Measurements from ENCODE around the gene ME1.

ME1 gene

DNA sequence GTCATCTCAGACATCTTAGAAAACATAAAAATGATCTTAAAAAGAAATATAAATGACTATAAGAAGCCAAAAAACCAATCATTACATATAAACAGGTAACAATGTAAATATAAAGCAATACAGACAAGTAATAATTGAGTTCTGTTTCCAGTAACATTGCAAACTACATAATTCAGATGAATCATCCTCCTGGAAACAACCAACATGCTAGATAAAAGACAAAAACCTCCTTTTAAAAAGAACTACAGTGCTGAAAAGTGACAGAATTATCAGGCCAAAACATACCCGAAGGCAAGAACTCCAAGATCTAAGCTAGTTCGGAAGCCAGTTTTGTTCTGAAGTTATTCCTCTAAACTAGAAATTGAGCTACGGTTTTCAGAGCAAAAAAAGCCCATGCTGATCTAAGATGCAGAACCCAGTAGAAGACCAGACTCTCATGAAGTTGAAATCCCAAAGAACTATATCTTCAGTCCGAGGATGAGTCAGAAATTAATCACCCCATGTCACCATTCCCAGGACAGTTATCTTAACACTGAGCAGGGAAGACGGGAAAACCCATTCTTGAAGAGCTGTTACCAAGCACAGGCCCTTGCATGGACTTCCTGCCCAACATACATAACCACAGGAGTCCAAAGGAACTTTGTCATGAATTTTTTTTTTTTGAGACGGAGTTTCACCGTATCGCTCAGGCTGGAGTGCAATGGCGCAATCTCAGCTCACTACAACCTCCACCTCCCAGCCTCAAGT lies 247.6 kb downstream of the ME1 start:
- no peak for TF ChIP-seq SIN3A (IDR thresholded peaks at IDR 0.05; ENCODE audit: borderline replicate concordance, insufficient read depth, low read length)
- no peak for TF ChIP-seq POLR2AphosphoS5 (IDR thresholded peaks at IDR 0.05; ENCODE audit: low read depth, low read length)
- no peak for TF ChIP-seq TAF1 (IDR thresholded peaks at IDR 0.05; ENCODE audit: borderline replicate concordance, insufficient read depth, low read length)
- TF ChIP-seq FOXP2 (optimal IDR thresholded peaks at IDR 0.05; ENCODE audit: borderline replicate concordance, extremely low read depth, extremely low read length, insufficient read depth): no peak
- TF ChIP-seq REST (IDR thresholded peaks at IDR 0.05; ENCODE audit: insufficient read depth in 1 of 2, low read depth in 2 of 2, low read length in 2 of 2): no peak

DNA sequence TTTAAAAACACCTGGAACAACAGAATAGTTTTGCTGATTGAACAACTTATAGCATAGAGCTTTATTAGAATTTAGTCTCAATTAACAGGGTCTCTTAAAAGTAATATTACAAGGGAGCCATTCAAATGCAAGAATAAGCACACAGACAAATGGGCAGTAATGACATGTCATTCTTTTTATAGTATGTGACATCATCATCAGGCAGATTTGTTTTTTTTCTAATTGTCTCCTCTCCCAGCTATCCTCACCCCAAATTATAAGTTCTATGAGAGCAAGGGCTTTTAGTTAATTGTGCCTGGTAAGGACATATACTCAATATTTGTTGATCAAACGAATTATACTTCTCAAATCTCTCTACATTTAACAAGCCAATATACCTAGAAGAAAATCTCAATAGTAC lies 248.7 kb downstream of the ME1 start:
- no peak for TF ChIP-seq FOXP2 (optimal IDR thresholded peaks at IDR 0.05; ENCODE audit: borderline replicate concordance, extremely low read depth, extremely low read length, insufficient read depth)
- TF ChIP-seq REST (IDR thresholded peaks at IDR 0.05; ENCODE audit: insufficient read depth in 1 of 2, low read depth in 2 of 2, low read length in 2 of 2): no peak
- TF ChIP-seq SIN3A (IDR thresholded peaks at IDR 0.05; ENCODE audit: borderline replicate concordance, insufficient read depth, low read length): no peak
- TF ChIP-seq TAF1 (IDR thresholded peaks at IDR 0.05; ENCODE audit: borderline replicate concordance, insufficient read depth, low read length): no peak
- no peak for TF ChIP-seq POLR2AphosphoS5 (IDR thresholded peaks at IDR 0.05; ENCODE audit: low read depth, low read length)

DNA sequence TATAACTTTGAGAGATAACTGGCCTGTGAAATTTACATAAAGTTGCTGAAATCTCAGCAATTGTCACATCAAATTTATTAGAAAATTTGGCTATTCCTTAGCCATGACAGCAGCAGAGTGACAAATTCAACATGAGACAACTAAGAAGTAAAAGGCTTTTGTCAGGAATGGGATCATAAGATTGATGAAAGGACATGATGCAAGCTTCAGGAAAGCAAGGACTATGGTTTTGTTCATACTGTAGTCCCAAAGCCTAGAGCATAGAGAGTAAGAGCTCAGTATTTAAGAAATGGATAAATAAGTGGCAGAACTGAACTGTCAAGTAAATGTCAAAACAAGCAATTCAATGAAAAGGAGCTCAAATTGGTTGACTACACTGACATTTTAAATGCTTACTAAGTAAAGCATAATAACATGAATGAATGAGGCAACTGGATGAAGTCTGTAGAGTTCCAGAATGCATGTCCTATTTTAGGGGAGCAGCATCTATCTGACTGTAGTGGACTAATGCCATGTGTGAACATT lies 250.4 kb downstream of the ME1 start:
- TF ChIP-seq SIN3A (IDR thresholded peaks at IDR 0.05; ENCODE audit: borderline replicate concordance, insufficient read depth, low read length) (no peak), TAF1 (IDR thresholded peaks at IDR 0.05; ENCODE audit: borderline replicate concordance, insufficient read depth, low read length) (no peak), POLR2AphosphoS5 (IDR thresholded peaks at IDR 0.05; ENCODE audit: low read depth, low read length) (no peak), REST (IDR thresholded peaks at IDR 0.05; ENCODE audit: insufficient read depth in 1 of 2, low read depth in 2 of 2, low read length in 2 of 2) (no peak), FOXP2 (optimal IDR thresholded peaks at IDR 0.05; ENCODE audit: borderline replicate concordance, extremely low read depth, extremely low read length, insufficient read depth) (no peak)

GRCh38 chr6:83176246-83176645 lies 254.6 kb downstream of the ME1 start:
- TF ChIP-seq SIN3A (IDR thresholded peaks at IDR 0.05; ENCODE audit: borderline replicate concordance, insufficient read depth, low read length): no peak
- TF ChIP-seq TAF1 (IDR thresholded peaks at IDR 0.05; ENCODE audit: borderline replicate concordance, insufficient read depth, low read length): no peak
- TF ChIP-seq FOXP2 (optimal IDR thresholded peaks at IDR 0.05; ENCODE audit: borderline replicate concordance, extremely low read depth, extremely low read length, insufficient read depth): no peak
- TF ChIP-seq REST (IDR thresholded peaks at IDR 0.05; ENCODE audit: insufficient read depth in 1 of 2, low read depth in 2 of 2, low read length in 2 of 2): no peak
- no peak for TF ChIP-seq POLR2AphosphoS5 (IDR thresholded peaks at IDR 0.05; ENCODE audit: low read depth, low read length)
